ENCODE data around the gene SLC13A5. TPM values are rescaled to one million over a fixed set of nuclear protein-coding genes. Genes with fewer than 3 reads are reported as not detected.

Gene SLC13A5
- total and polyA plus RNA-seq, 9 of the 15 experiments (the other 6 are each of a cell fraction or from before 2014, with no cell fraction given) = 0.04 TPM; not detected in 8

- ATAC-seq = no peak
- Histone ChIP-seq H3K36me3 (ENCODE audit: control insufficient read depth, insufficient read depth, low read length) (no peaks in the 10 kb centered on the region), H3K9ac (ENCODE audit: insufficient read depth in 1 of 2, low read depth in 2 of 2, low read length in 2 of 2) (no peak overlapping the region), H3K79me2 (ENCODE audit: control insufficient read depth, insufficient read depth, low read length) (no peaks in the 10 kb centered on the region), H3K9me1 (ENCODE audit: control insufficient read depth, insufficient read depth, low read length) (no peaks in the 10 kb centered on the region), H3K4me1 (replicated peaks in 1 of 2; ENCODE audit: control insufficient read depth in 2 of 2, insufficient read depth in 2 of 2, low read length in 2 of 2) (peaks cover 0 to 3% of the 10 kb centered on the region in 2 experiments; a peak in 2 of 5 replicates), H3K9me3 (replicated peaks; ENCODE audit: control insufficient read depth, insufficient read depth, low read depth, low read length) (no peaks in the 10 kb centered on the region), H3K27ac (ENCODE audit: extremely low read depth, low read depth, low read length) (no peak overlapping the region), H3K4me2 (ENCODE audit: insufficient read depth, low read length) (no peak overlapping the region), H2AFZ (ENCODE audit: low read depth, low read length) (peak overlapping the region; percentile 55; the same call in 1 of the 2 replicates), H3K4me3 (no peak overlapping the region), H3K27me3 (ENCODE audit: control insufficient read depth in 2 of 2, insufficient read depth in 2 of 2, low read length in 2 of 2) (no peaks in the 10 kb centered on the region), H4K20me1 (replicated peaks; ENCODE audit: control insufficient read depth, insufficient read depth, low read length) (no peaks in the 10 kb centered on the region)
- in situ Hi-C loops (cut with MboI) = no loop called here
- no peak for FAIRE-seq
- intact Hi-C loops (cut with micrococcal nuclease) = no loop called here
- CTCF ChIA-PET (ENCODE audit: low intra/inter-chr PET ratio) = no interaction called here
- DNase-seq (ENCODE audit: extremely low read depth in 1 of 4, low spot score in 3 of 4) = peak in 1 of 4 experiments; percentile 5
- TF ChIP-seq RAD21 (CRISPR knock-in tag; conservative IDR thresholded peaks at IDR 0.05 in 1 of 2, IDR thresholded peaks at IDR 0.05 in 1 of 2) (peak; percentile 14 to 34; a peak in 2 of 4 replicates), RBFOX2 (IDR thresholded peaks at IDR 0.05; ENCODE audit: low read depth, low read length) (no peak), CTCF (IDR thresholded peaks at IDR 0.05 in 2 of 3, conservative IDR thresholded peaks at IDR 0.05 in 1 of 3; ENCODE audit: insufficient read depth in 2 of 3, low read depth in 1 of 3, low read length in 3 of 3) (peak in 1 of 3 experiments; percentile 35; a peak in 2 of 6 replicates), NEUROD1 (IDR thresholded peaks at IDR 0.05; ENCODE audit: borderline replicate concordance, low read depth, low read length, partially characterized antibody) (no peak), NFXL1 (CRISPR knock-in tag; IDR thresholded peaks at IDR 0.05) (no peak), HDAC8 (tag; IDR thresholded peaks at IDR 0.05) (no peak)
- BruUV-seq (replicated peaks) = no TSS peak
- 10% methylated on average over 6 of the region's 6 CpGs for WGBS (ENCODE audit: insufficient coverage, low coverage, missing lambda C conversion rate)
- POLR2A ChIA-PET = interaction anchor here (0.5 kb wide), 1 partner anchor 199 kb away, joined by 3 read pairs; no protein-coding TSS in a partner anchor
These were observed 36.4 kb upstream of the SLC13A5 start for GRCh38 chr17:6749519-6749918.
